GM18519 (cell line): Measurements from ENCODE around the gene PDZK1.
"Not testable (repeated sequence)": the region's sequence is repeated elsewhere in the genome, so short reads cannot be mapped to it uniquely, and the experiment has no call there.

Source experiments
- ATAC-seq: cut with Tn5 transposase; IDR thresholded peaks from one replicate; pipeline ENCODE4 v1.9.1; 2021; ENCODE audit warnings: mild to moderate bottlenecking, moderate library complexity; ENCODE audit not compliant: unreplicated experiment, low FRiP score

PDZK1 gene

GRCh38 chr1:145711213-145711651 lies 4.1 kb upstream of the PDZK1 start:
- no peak for ATAC-seq

DNA sequence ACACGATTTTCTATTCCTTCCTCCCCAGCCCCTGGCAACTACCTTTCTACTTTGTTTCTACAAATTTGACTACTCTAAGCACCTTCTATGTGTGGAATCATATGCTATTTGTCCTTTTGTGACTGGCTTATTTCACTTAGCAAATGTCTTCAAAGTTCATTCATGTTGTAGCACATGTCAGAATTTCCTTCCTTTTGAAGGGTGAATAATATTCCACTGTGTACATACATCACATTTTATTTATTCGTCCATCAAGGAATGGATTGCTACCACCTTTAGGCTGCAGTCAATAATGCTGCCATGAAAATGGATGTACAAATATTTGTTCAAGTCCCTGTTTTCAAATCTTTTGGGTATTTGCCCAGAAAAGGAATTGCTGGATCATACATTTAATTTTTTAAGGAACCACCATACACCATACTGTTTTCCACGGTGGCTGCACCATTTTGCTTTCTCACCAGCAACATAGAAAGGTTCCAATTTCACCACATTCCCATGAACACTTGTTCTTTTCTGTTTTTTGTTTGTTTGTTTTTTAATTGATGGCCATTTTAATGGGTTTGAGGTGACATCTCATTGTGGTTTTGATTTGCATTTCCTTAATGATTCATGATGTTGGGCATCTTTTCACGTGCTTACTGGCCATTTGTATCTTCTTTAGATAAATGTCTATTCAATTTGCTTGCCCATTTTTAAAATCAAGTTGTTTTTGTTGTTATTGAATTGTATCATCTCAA lies 3.3 kb upstream of the PDZK1 start:
- ATAC-seq: no peak

- ATAC-seq: no peak
These were observed 895 bp upstream of the PDZK1 start for GRCh38 chr1:145708063-145708462.

- no peak for ATAC-seq
These were observed 993 bp downstream of the PDZK1 start for GRCh38 chr1:145706086-145706664.

- no peak for ATAC-seq
These were observed 1.5 kb downstream of the PDZK1 start for GRCh38 chr1:145705622-145706021.

GRCh38 chr1:145702826-145703225 lies 4.3 kb downstream of the PDZK1 start:
- no peak for ATAC-seq

- no peak for ATAC-seq
These were observed 5.1 kb downstream of the PDZK1 start for GRCh38 chr1:145702052-145702451.

GRCh38 chr1:145701306-145701862 lies 5.8 kb downstream of the PDZK1 start:
- no peak for ATAC-seq

- no peak for ATAC-seq
These were observed 10.6 kb downstream of the PDZK1 start for GRCh38 chr1:145696630-145696960.

- no peak for ATAC-seq
These were observed 11.1 kb downstream of the PDZK1 start for GRCh38 chr1:145695821-145696629.

DNA sequence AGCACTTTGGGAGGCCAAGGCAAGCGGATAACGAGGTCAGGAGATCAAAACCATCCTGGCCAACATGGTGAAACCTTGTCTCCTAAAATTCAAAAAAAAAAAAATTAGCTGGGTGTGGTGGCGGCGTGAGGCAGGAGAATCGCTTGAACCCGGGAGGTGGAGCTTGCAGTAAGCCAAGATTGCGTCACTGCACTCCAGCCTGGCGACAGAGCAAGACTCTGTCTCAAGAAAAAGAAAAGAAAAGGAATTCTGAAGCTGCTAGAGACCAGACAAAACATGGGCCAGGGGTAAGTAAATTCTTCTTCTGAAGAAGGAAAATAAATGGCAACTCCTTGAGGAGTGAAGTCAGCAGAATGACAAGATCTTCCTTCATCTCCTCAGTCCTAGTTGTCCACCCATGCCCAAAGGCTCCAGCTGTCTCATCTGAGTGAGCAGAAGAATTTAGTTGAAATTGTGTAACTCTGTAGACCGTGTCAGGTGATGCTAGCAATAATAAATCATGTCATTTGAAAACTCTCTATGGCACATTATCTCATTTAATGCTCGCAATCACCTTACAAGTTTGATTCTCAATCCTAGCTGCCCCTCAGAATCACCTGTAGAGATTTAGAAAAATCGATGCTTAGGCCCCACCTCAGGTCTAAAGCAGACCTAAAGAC lies 14.3 kb downstream of the PDZK1 start:
- ATAC-seq: no peak

- no peak for ATAC-seq
These were observed 16.3 kb downstream of the PDZK1 start for GRCh38 chr1:145690587-145691558.

DNA sequence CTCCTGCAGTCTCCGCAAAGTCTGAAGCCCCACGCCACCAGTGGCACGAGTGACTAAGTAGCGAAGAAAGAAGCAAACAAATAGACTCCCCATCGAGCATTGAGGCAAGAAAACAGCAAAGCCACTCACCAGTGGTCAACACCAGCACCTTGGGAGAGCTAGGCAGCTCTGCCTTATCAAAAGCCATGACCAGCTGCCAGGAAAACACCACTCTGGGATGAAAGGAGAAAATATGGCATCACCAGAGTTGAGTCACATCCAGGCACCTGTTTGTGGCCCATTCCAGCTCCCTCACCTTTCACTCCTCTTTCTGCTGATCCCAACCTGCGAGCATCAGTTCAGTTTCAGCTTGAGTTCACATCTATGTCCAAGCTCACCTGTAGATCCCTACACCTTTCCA lies 17.2 kb downstream of the PDZK1 start:
- ATAC-seq: no peak

DNA sequence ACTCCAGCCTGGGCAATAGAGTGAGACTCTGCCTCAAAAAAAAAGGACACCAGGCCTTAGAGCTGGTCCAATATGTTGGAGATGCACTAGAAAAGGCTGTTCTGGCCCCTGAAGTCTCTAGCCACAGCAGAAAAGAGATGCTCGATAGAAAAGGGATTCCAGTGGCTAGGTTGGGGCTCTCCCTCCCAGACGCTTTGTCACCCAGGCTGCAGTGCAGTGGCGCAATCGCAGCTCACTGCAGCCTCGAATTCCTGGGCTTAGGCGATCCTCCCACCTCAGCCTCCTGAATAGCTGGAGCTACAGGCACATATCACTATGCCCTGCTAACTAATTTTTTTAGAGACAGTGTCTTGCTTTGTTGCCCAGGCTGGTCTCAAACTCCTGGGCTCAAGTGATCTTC lies 18.2 kb downstream of the PDZK1 start:
- ATAC-seq: no peak

- no peak for ATAC-seq
These were observed 18.8 kb downstream of the PDZK1 start for GRCh38 chr1:145688328-145688727.

DNA sequence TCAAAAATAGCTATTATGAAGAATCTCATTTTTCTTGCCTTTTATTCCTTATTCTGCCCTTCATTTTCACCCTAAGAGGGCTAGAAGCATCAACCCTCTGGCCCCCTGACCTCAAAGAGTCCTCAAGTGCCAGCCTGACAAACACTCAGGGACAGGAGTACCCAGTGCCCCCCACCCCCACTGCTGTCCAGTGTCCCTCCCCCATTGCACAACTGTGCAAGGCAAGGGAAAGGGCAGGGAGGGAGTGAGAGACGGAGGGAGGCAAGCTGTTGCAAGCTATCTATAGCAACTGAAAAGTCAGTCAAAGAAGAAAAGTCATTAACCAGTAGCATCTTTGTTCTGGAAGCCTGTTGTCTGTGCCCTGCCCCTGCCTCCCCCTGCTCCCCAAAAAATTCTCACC lies 21.1 kb downstream of the PDZK1 start:
- not testable (repeated sequence) for ATAC-seq

GRCh38 chr1:145684858-145685257 lies 22.3 kb downstream of the PDZK1 start:
- ATAC-seq: not testable (repeated sequence)

DNA sequence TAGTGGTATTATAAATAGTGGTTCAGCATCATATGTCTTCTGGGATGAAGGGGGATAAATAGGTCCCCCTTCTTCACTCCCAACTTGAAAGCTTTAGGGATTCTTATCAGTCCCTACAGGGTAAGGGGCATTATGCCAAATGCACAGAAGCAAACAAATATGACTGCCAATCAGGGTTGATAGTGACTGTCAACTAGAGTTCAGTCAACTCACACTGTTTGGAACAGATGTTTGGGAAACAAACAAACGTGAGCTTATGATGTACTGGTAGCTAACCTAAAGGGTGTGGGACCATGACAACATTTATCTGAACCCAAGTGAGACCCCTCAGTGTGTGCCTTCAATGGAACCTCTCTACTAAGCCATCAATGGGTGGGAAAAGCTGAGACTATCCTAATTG lies 34.0 kb downstream of the PDZK1 start:
- ATAC-seq: not testable (repeated sequence)

- not testable (repeated sequence) for ATAC-seq
These were observed 36.0 kb downstream of the PDZK1 start for GRCh38 chr1:145670995-145671745.
